Type B pancreatic cell (in vitro differentiated cells): ENCODE data around the gene KCNC2. TPM values are rescaled to one million over a fixed set of nuclear protein-coding genes. Genes with fewer than 3 reads are reported as not detected.
A peak's percentile ranks its signal among the peaks of the same experiment; 100 is the strongest.

Experiments used
- DNase-seq: peaks from one replicate; pipeline ENCODE4 v3.0.0; 2021; ENCODE audit warnings: mixed read lengths; ENCODE audit not compliant: unreplicated experiment; ENCODE audit errors: extremely low spot score
- H3K27ac Mint-ChIP-seq: 2 replicates; pipeline ENCODE4 v1.8.0; 2021; ENCODE audit warnings: mild to moderate bottlenecking, mixed read lengths
- H3K27me3 Mint-ChIP-seq: 2 replicates; pipeline ENCODE4 v1.8.0; 2021; ENCODE audit warnings: mixed read lengths
- H3K36me3 Mint-ChIP-seq: 2 replicates; pipeline ENCODE4 v1.8.0; 2021; ENCODE audit warnings: mixed read lengths
- H3K4me1 Mint-ChIP-seq: one replicate; pipeline ENCODE4 v1.8.0; 2021; ENCODE audit warnings: mixed read lengths; ENCODE audit not compliant: unreplicated experiment
- H3K4me3 Mint-ChIP-seq: 2 replicates; pipeline ENCODE4 v1.8.0; 2021; ENCODE audit warnings: mild to moderate bottlenecking, mixed read lengths
- H3K9me3 Mint-ChIP-seq: 2 replicates; pipeline ENCODE4 v1.8.0; 2021; ENCODE audit warnings: mixed read lengths
- long read RNA-seq: library from polyadenylated mRNA; unstranded; transcript quantifications from one replicate; pipeline ENCODE4 v2.0.0, GENCODE V29; 2020
- total RNA-seq: library from RNA; stranded (reverse); gene quantifications from 2 replicates; pipeline ENCODE4 v1.2.1, GENCODE V29; 2021; ENCODE audit warnings: low replicate concordance
- TF ChIP-seq, protein P1 (sequence below): fragments of 200-600 bp; sonication (generic); conservative IDR thresholded peaks from 2 replicates; pipeline ENCODE4 v1.5.0; 2021; ENCODE audit warnings: antibody characterized with exemption, mild to moderate bottlenecking

The KCNC2 gene
- 1.3 and 2.5 TPM in 2 replicates for total RNA-seq
- long read RNA-seq = 0 reads

DNA sequence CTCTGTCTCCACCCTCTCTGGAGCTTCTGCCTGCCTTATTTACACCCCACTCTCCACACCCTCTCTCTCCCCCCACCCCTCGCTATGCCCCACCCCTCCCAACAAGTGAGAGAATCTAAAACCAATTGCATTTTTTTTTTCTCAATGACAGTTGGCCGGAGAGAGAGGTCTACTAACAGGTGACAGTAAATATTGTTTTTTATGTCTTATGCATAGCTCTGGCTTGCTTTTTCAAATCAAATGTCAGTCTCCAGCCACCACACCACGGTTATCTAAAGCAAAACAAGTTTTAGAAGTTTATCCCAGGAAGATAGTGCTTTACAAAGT lies at the start of gene KCNC2:
Gene KCNC2, minus strand, starts transcription at position 28 of the 327 bp plus-strand sequence.
- H3K36me3 Mint-ChIP-seq = no peaks in the 10 kb centered on the region

GRCh38 chr12:75259143-75259542 lies 49.5 kb upstream of the KCNC2 start:
- no peak overlapping the region for H3K4me3 Mint-ChIP-seq
- peaks cover 4% of the 10 kb centered on the region for H3K4me1 Mint-ChIP-seq
- DNase-seq = no peak
- no peaks in the 10 kb centered on the region for H3K9me3 Mint-ChIP-seq
- no peaks in the 10 kb centered on the region for H3K36me3 Mint-ChIP-seq
- TF ChIP-seq, protein P1, sequence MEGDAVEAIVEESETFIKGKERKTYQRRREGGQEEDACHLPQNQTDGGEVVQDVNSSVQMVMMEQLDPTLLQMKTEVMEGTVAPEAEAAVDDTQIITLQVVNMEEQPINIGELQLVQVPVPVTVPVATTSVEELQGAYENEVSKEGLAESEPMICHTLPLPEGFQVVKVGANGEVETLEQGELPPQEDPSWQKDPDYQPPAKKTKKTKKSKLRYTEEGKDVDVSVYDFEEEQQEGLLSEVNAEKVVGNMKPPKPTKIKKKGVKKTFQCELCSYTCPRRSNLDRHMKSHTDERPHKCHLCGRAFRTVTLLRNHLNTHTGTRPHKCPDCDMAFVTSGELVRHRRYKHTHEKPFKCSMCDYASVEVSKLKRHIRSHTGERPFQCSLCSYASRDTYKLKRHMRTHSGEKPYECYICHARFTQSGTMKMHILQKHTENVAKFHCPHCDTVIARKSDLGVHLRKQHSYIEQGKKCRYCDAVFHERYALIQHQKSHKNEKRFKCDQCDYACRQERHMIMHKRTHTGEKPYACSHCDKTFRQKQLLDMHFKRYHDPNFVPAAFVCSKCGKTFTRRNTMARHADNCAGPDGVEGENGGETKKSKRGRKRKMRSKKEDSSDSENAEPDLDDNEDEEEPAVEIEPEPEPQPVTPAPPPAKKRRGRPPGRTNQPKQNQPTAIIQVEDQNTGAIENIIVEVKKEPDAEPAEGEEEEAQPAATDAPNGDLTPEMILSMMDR = no peak
- H3K27me3 Mint-ChIP-seq = no peaks in the 10 kb centered on the region
- no peak overlapping the region for H3K27ac Mint-ChIP-seq

More for the DNA sequence above, at the start of gene KCNC2:
- peak within 1 kb of the TSS; percentile 81 for H3K4me3 Mint-ChIP-seq
- TF ChIP-seq, protein P1 = no peak
- no peak within 1 kb of the TSS for H3K27ac Mint-ChIP-seq
- peaks cover 74% of the 10 kb centered on the region for H3K27me3 Mint-ChIP-seq
- H3K4me1 Mint-ChIP-seq = no peaks in the 10 kb centered on the region
- DNase-seq = no peak
- H3K9me3 Mint-ChIP-seq = no peaks in the 10 kb centered on the region

DNA sequence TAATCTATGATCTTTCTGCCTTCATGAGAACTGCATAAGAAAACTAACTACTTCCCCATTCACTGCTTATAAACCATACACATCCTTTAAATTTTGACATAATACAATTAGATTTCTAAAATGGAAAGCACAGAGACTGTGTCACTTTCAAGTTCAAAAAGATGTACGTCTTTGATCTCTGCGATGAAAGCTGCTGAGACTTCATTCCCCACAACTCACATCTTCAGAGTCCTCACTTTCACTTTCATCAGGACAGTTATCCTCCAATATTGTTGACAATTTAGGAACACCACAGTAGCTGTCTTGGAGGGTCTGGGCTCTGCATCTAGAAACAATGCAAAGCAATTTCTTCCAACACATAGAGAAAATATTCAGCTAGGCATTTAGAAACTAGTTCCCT lies 47.9 kb upstream of the KCNC2 start:
- DNase-seq = no peak
- H3K9me3 Mint-ChIP-seq = no peaks in the 10 kb centered on the region
- TF ChIP-seq, protein P1 = no peak
- H3K27me3 Mint-ChIP-seq = no peaks in the 10 kb centered on the region
- H3K27ac Mint-ChIP-seq = no peak overlapping the region
- peaks cover 4% of the 10 kb centered on the region for H3K4me1 Mint-ChIP-seq
- H3K4me3 Mint-ChIP-seq = no peak overlapping the region
- no peaks in the 10 kb centered on the region for H3K36me3 Mint-ChIP-seq

- Mint-ChIP-seq H3K36me3 (no peaks in the 10 kb centered on the region), H3K9me3 (peaks cover 5% of the 10 kb centered on the region), H3K4me3 (no peak overlapping the region), H3K4me1 (no peaks in the 10 kb centered on the region), H3K27ac (no peak overlapping the region), H3K27me3 (peaks cover 2% of the 10 kb centered on the region)
- TF ChIP-seq, protein P1 = no peak
- no peak for DNase-seq
Measured at GRCh38 chr12:75245108-75245507, 35.5 kb upstream of the KCNC2 start.

DNA sequence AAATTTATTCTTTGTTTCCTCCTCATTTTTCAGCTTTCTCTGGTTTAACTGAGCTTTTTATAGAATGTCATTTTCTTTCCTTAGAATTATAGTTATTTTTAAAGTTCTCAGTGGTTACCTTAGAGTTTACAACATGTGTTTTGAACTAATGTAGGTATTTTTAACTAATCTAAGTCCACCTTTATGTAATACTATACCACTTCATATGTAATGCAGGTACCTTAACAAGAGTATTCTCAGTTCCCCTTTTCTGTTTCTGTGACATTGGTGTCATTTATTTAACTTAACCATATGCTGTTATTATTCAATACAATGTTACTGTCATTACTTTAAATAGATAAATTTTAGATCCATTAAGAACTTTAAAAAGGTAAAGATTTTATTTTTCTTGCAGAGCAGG lies 30.3 kb upstream of the KCNC2 start:
- Mint-ChIP-seq H3K9me3 (peaks cover 5% of the 10 kb centered on the region), H3K27ac (no peak overlapping the region), H3K4me1 (no peaks in the 10 kb centered on the region), H3K4me3 (no peak overlapping the region), H3K27me3 (no peaks in the 10 kb centered on the region), H3K36me3 (no peaks in the 10 kb centered on the region)
- TF ChIP-seq, protein P1 = no peak
- no peak for DNase-seq

GRCh38 chr12:75236206-75236605 lies 26.6 kb upstream of the KCNC2 start:
- Mint-ChIP-seq H3K36me3 (no peaks in the 10 kb centered on the region), H3K9me3 (peaks cover 9% of the 10 kb centered on the region), H3K27ac (no peak overlapping the region), H3K4me3 (no peak overlapping the region), H3K4me1 (no peaks in the 10 kb centered on the region), H3K27me3 (no peaks in the 10 kb centered on the region)
- TF ChIP-seq, protein P1 = no peak
- DNase-seq = no peak
